GM19438 (cell line): ENCODE results near the gene SUPT5H.

Experiments used
- ATAC-seq: cut with Tn5 transposase; IDR thresholded peaks from one replicate; pipeline ENCODE4 v1.9.1; 2021; ENCODE audit warnings: low read depth; ENCODE audit not compliant: unreplicated experiment

SUPT5H gene

DNA sequence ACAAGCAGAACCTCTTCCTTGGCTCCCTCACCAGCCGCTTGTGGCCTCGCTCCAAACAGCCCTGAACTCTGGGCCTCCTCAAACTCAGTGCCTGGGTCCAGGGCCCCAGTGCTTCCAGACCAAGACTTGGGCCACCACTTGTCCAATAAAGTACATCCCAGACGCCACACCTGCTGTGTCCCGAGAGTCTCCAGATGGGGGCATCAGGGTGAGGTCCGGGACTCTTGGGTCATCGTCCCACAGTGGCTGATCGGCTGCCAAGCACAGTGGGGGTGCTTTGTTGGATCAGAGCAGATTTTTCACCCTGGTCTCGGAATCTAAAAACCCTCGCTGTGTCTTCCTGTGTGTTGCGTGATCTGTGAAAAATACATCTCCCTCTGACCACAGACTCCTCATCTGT lies 44.4 kb downstream of the SUPT5H start:
- ATAC-seq: no peak

- ATAC-seq: no peak
These were observed 46.8 kb downstream of the SUPT5H start for GRCh38 chr19:39492225-39492624.

DNA sequence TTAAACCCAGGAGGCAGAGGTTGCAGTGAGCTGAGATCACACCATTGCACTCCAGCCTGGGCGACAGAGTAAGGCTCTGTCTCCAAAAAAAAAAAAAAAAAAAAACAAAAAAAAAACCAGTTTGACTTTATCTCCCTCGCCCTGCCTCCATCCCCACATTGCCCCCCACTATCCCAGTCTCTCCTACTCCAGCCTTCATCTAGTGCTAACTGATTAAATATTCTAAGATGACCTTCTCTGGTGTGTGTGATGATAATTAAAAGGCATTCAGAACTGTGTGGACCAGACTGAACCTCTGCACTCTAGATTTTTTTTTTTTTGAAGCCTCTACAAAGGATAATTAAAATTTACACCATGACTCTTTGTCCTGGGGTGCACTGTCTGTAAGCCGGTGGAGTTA lies 47.4 kb downstream of the SUPT5H start:
- no peak for ATAC-seq

GRCh38 chr19:39494661-39495060 lies 49.3 kb downstream of the SUPT5H start:
- ATAC-seq: no peak

DNA sequence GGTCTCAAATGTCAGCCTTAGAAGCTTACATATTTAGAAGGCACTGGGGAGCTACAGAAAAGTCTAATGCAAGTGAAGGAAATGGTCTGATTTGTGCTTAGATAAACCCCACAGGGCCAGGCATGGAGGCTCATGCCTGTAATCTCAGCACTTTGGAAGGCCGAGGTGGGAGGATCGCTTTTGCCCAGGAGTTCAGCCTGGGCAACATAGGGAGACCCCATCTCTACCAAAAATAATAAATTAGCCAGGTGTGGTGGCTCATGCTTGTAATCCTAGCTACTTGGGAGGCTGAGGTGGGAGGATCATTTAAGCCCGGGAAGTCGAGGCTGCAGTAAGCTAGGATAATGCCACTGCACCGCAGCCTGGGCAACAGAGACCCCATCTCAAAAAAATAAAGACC lies 50.7 kb downstream of the SUPT5H start:
- no peak for ATAC-seq

- no peak for ATAC-seq
These were observed 52.3 kb downstream of the SUPT5H start for GRCh38 chr19:39497701-39497995.

DNA sequence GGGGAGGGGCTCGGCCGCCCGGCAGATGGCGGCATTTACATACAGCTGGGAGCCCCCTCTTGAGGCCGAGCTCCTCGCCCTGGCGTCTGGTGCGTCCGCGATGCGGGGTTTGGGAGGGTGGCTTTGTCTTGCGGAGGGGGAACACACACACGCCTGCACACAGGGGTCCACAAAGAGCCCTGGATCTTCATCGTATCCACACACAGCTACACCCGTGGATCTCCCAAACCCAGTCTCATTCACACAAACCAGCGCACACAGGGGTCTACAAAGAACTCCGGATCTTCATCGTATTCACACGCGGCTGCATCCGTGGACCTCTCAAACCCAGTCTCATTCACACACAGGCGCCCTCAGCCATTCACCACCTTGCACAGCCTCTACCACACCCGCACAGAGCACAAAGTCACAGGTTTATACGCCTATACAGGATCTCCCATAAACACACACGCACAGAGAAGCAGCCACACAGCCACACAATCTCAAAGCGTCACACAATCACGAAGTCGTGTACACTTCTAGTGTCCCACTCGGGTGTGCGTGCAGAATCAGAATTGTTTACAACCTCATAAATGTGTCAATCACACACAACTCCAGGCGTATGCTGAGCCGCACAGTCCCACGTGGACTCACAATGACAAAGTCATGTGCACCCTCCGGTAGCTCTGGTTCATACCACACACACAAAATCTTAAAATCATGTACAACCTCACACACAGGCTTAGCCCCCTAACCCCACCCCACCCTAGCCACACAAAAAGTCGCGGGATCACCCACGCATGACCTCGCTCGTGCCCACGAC lies 52.8 kb downstream of the SUPT5H start:
- ATAC-seq: no peak

DNA sequence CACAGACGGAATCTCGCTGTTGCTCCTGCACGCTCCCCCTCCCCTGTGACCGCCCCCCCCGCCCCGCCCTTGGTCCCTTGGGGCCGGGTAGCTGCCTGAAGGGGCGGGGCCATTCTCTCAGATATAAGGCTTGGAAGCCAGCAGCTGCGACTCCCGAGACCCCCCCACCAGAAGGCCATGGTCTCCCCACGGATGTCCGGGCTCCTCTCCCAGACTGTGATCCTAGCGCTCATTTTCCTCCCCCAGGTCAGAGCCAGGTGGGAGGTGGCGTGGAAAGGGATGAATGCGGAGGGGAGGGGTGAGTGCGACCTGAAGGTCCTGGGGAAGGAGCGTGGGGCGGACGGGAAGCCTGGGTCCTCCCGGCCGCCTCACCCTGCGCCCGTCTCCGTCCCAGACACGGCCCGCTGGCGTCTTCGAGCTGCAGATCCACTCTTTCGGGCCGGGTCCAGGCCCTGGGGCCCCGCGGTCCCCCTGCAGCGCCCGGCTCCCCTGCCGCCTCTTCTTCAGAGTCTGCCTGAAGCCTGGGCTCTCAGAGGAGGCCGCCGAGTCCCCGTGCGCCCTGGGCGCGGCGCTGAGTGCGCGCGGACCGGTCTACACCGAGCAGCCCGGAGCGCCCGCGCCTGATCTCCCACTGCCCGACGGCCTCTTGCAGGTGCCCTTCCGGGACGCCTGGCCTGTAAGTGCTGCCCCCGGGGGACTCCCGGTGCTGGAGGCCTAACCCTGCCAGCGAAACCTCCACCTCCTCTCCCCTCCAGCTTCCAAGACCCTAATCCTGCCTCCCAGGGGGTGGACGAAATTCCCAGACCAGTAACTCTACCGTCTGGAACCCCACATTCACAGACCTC lies 53.6 kb downstream of the SUPT5H start, which contains the start of gene DLL3:
TSS of gene DLL3 (plus strand) at position 150 of the 845 bp plus-strand sequence. CDS start at position 178, 28 bp downstream.
- no peak for ATAC-seq

- ATAC-seq: no peak
These were observed 54.5 kb downstream of the SUPT5H start for GRCh38 chr19:39499932-39500331.

- ATAC-seq: no peak
These were observed 55.2 kb downstream of the SUPT5H start for GRCh38 chr19:39500543-39500942.

GRCh38 chr19:39501340-39501739 lies 56.0 kb downstream of the SUPT5H start:
- no peak for ATAC-seq

- ATAC-seq: no peak
These were observed 57.4 kb downstream of the SUPT5H start for GRCh38 chr19:39502640-39503417.

GRCh38 chr19:39506598-39506943 lies 61.2 kb downstream of the SUPT5H start:
- ATAC-seq: no peak

- no peak for ATAC-seq
These were observed 61.7 kb downstream of the SUPT5H start for GRCh38 chr19:39506944-39507714.

- ATAC-seq: no peak
These were observed 62.5 kb downstream of the SUPT5H start for GRCh38 chr19:39507715-39508364.

DNA sequence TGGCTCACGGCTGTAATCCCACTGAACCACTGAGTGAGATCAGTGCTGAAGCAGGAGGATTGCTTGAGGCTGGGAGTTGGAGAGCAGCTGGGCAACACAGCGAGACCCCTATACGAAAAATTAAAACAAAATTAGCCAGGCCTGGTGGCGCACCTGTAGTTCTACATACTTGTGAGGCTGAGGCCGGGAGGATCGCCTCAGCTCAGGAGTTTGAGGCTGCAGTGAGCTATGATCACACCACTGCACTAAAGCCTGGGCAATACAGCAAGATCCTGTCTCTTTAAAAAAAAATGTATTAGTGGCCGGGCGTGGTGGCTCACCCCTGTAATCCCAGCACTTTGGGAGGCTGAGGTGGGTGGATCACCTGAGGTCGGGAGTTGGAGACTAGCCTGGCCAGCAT lies 63.2 kb downstream of the SUPT5H start:
- ATAC-seq: no peak

GRCh38 chr19:39509233-39509632 lies 63.9 kb downstream of the SUPT5H start:
- no peak for ATAC-seq

GRCh38 chr19:39512988-39513387 lies 67.6 kb downstream of the SUPT5H start:
- ATAC-seq: no peak

DNA sequence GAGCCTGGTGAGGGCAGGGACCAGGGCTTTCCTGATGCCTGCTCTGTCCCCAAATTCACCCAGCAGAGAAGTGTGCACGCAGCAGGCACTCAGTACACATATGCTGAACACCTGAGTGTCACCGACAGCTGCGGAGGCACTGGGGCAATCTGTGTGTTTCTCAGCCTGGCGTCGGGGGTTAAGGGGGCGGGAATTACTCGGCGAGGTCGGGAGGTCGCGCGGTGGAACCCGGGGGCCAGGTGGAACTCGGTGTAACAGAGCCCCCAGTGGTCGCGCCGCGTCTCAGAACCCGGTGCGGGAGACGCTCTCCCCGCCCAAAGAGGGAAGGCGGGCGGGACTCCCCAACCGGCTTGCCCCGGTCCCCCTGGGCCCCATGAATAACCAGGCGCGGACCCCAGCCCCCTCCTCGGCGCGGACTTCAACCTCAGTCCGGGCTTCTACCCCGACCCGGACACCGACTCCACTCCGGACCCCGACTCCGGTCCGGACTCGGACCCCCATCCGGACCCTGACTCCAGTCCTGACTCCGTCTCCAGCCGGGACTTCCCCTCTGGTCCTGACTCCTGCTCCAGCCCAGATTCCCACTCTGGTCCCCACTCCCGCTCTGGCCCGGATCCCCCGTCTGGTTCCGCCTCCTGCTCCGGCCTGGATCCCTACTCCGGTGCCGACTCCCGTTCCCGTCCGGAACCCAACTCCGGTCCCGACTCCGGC lies 69.6 kb downstream of the SUPT5H start, which contains the start of gene SELENOV:
TSS of gene SELENOV (plus strand) at position 300 of the 711 bp plus-strand sequence. CDS start at position 374, 74 bp downstream.
- no peak for ATAC-seq
